GM23248 (cell line): ENCODE measurements around the gene UBE2C. TPM values are rescaled to one million over a fixed set of nuclear protein-coding genes. Genes with fewer than 3 reads are reported as not detected.

Source experiments
- DNase-seq: peaks from one replicate; pipeline ENCODE4 v3.0.0-alpha.2; 2015
- H2AFZ ChIP-seq: fragments of 200-600 bp; sonication (generic); 2 replicates; pipeline ENCODE4 v1.6.1; 2016; ENCODE audit warnings: antibody characterized with exemption
- H3F3A ChIP-seq: fragments of 200-600 bp; sonication (generic); 2 replicates; pipeline ENCODE4 v1.6.1; 2016; ENCODE audit warnings: mild to moderate bottlenecking, antibody characterized with exemption, mixed run types; ENCODE audit not compliant: insufficient read depth
- H3K27ac ChIP-seq: fragments of 200-600 bp; sonication (generic); 2 replicates; pipeline ENCODE4 v1.5.1; 2016; ENCODE audit warnings: mild to moderate bottlenecking
- H3K27me3 ChIP-seq: fragments of 200-600 bp; sonication (generic); replicated peaks from 2 replicates; pipeline ENCODE4 v1.6.1; 2016; ENCODE audit warnings: mild to moderate bottlenecking; ENCODE audit not compliant: insufficient read depth
- H3K36me3 ChIP-seq: fragments of 200-600 bp; sonication (generic); 2 replicates; pipeline ENCODE4 v1.6.1; 2016; ENCODE audit warnings: low read depth, mild to moderate bottlenecking
- H3K4me1 ChIP-seq: fragments of 200-600 bp; sonication (generic); 2 replicates; pipeline ENCODE4 v1.6.1; 2016; ENCODE audit warnings: mild to moderate bottlenecking; ENCODE audit not compliant: insufficient read depth
- H3K4me2 ChIP-seq: fragments of 200-600 bp; sonication (generic); one replicate; pipeline ENCODE4 v1.6.1; 2016; ENCODE audit warnings: mild to moderate bottlenecking; ENCODE audit not compliant: unreplicated experiment
- H3K4me3 ChIP-seq: fragments of 200-600 bp; sonication (generic); 2 replicates; pipeline ENCODE4 v1.5.1; 2016; ENCODE audit warnings: mild to moderate bottlenecking
- H3K79me2 ChIP-seq: fragments of 200-600 bp; sonication (generic); 2 replicates; pipeline ENCODE4 v1.6.1; 2016; ENCODE audit warnings: mild to moderate bottlenecking; ENCODE audit not compliant: insufficient read depth
- H3K9ac ChIP-seq: fragments of 200-600 bp; sonication (generic); 2 replicates; pipeline ENCODE4 v1.6.1; 2016; ENCODE audit warnings: mild to moderate bottlenecking
- H3K9me2 ChIP-seq: fragments of 200-600 bp; sonication (generic); 2 replicates; pipeline ENCODE4 v1.6.1; 2016; ENCODE audit warnings: mixed run types, mild to moderate bottlenecking, moderate library complexity; ENCODE audit not compliant: insufficient read depth
- H3K9me3 ChIP-seq: fragments of 200-600 bp; sonication (generic); one replicate; pipeline ENCODE4 v1.6.1; 2017; ENCODE audit warnings: low read depth
- H4K20me1 ChIP-seq: fragments of 200-600 bp; sonication (generic); 2 replicates; pipeline ENCODE4 v1.6.0; 2016; ENCODE audit not compliant: insufficient read depth
- EZH2 ChIP-seq: fragments of 200-600 bp; sonication (generic); IDR thresholded peaks from 2 replicates; pipeline ENCODE4 v1.6.1; 2018; ENCODE audit warnings: antibody characterized with exemption, mild to moderate bottlenecking; ENCODE audit not compliant: insufficient read depth, poor library complexity, severe bottlenecking
- EZH2phosphoT487 ChIP-seq: fragments of 200-600 bp; sonication (generic); IDR thresholded peaks from 2 replicates; pipeline ENCODE4 v1.6.1; 2018; ENCODE audit warnings: antibody characterized with exemption, moderate library complexity, mild to moderate bottlenecking, low read depth; ENCODE audit not compliant: insufficient read depth
- WGBS, 2 experiments: methylation state at CpG; one replicate each; pipeline ENCODE4 v1.1.6; 2015 to 2017; ENCODE audit warnings: low lambda C conversion rate in 2 of 2, low coverage in 1 of 2; ENCODE audit errors: missing lambda C conversion rate in 2 of 2; 5-methylcytosine and 5-hydroxymethylcytosine counted together
- in situ Hi-C: fragments of 300-500 bp; cut with MboI; formaldehyde crosslinking; loops from 2 replicates; pipeline ENCODE4 v1.15.0; 2020
- polyA plus RNA-seq: library from polyadenylated mRNA; unstranded; fragments of >200 nt; fragmentation: Nextera tagmentation; extraction: Ambion mirVana; gene quantifications from 2 replicates; pipeline ENCODE4 v1.2.1, GENCODE V29; 2016
- total RNA-seq: library from RNA; depleted of rRNA; stranded (reverse); fragments of >200 nt; shearing (Covaris generic); gene quantifications from 2 replicates; pipeline ENCODE4 v1.2.3, GENCODE V29; 2014

The UBE2C gene
- total and polyA plus RNA-seq, 2 experiments from 2014 or later: 33.8 to 69.2 TPM

DNA sequence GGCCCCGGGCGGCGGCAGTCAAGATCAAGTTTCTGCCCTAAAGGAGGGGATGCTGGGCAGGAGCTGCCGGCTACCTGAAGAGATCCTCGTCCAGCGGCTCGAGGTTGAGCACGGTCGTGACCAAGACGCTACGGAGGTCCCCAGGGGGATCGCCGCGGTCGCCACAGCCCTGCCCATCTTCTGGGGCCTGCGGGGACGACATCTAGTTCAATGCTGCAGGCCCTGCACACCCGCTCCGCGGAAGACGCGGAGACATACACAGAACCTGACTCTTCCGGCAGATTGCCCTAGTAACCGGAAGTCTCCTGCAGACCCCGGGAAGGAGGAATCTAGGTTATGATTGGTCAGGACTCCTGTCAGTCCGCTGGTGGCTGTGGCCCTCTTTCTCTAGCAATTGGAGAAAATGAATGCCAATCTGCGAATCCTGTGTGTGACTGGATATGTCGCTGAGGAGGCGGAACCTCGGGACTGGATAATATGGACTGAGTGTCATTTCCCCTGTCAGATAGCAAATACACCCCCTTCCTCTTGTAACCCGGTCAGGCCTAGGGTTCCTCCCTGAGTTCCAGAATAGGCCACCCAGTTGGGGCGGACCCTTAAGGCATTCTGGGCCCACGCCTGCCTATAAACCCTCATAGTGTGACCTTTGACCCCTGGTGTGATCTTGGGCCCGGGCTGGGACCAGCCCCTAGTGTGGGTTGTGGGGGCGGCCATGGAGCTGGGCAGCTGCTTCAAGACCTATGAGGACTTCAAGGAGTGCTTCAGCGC lies 44.9 kb downstream of the UBE2C start, which contains the start of the genes ACOT8 and ZSWIM3:
Gene ACOT8 (minus strand): TSS at position 279 of the 768 bp plus-strand sequence. CDS start 77 bp downstream, at position 202.
Gene ZSWIM3 (plus strand): TSS at position 501 of the 768 bp plus-strand sequence. CDS start 212 bp downstream, at position 713.
- DNase-seq: peak; percentile 99
- TF ChIP-seq EZH2phosphoT487 (no peak), EZH2 (no peak)
- 0 out of 2 replicates have a peak, but pooled peaks cover 2% of the 10 kb centered on the region for H3F3A ChIP-seq
- peak within 1 kb of the TSS; percentile 88 for H3K9ac ChIP-seq
- peak within 1 kb of the TSS; percentile 97 for H2AFZ ChIP-seq
- WGBS, 2 experiments: 1% methylated on average over 30 to 36 of the region's 36 CpGs
- peaks cover 18% of the 10 kb centered on the region; the same call in 1 of the 2 replicates for H3K4me1 ChIP-seq
- peak within 1 kb of the TSS; percentile 57 for H3K27ac ChIP-seq
- peak within 1 kb of the TSS; percentile 96 for H3K4me2 ChIP-seq
- H3K9me3 ChIP-seq: no peaks in the 10 kb centered on the region
- no peaks in the 10 kb centered on the region for H4K20me1 ChIP-seq
- peak within 1 kb of the TSS; percentile 99 for H3K4me3 ChIP-seq
- no peaks in the 10 kb centered on the region for H3K9me2 ChIP-seq
- in situ Hi-C loops: no loop called here
- H3K79me2 ChIP-seq: peaks cover 44% of the 10 kb centered on the region
- no peaks in the 10 kb centered on the region; the same call in 1 of the 2 replicates for H3K36me3 ChIP-seq
- no peaks in the 10 kb centered on the region for H3K27me3 ChIP-seq

- 13 to 38% methylated on average over 5 to 12 of the region's 13 CpGs for WGBS, 2 experiments
- Histone ChIP-seq H3K4me1 (peaks cover 18% of the 10 kb centered on the region; the same call in 1 of the 2 replicates), H3K4me3 (peak overlapping the region; percentile 99), H2AFZ (peak overlapping the region; percentile 97), H3K27me3 (no peaks in the 10 kb centered on the region), H3K9me3 (no peaks in the 10 kb centered on the region), H3K4me2 (peak overlapping the region; percentile 96), H3K9ac (peak overlapping the region; percentile 63), H3K79me2 (peaks cover 44% of the 10 kb centered on the region), H3K27ac (no peak overlapping the region), H3K9me2 (no peaks in the 10 kb centered on the region), H3F3A (no peaks in the 10 kb centered on the region), H3K36me3 (no peaks in the 10 kb centered on the region; the same call in 1 of the 2 replicates), H4K20me1 (no peaks in the 10 kb centered on the region)
- in situ Hi-C loops: no loop called here
- DNase-seq: peak; percentile 37
- TF ChIP-seq EZH2phosphoT487: no peak
- no peak for TF ChIP-seq EZH2
Observed at GRCh38 chr20:45857882-45858216, 45.4 kb downstream of the UBE2C start.

- H3K4me2 ChIP-seq: no peak overlapping the region
- in situ Hi-C loops: no loop called here
- H3K4me1 ChIP-seq: peaks cover 18% of the 10 kb centered on the region; the same call in 1 of the 2 replicates
- DNase-seq: no peak
- H3K9me3 ChIP-seq: no peaks in the 10 kb centered on the region
- H3K4me3 ChIP-seq: no peak overlapping the region
- H3K79me2 ChIP-seq: peaks cover 31% of the 10 kb centered on the region
- H3K9ac ChIP-seq: no peak overlapping the region
- no peak overlapping the region for H3K27ac ChIP-seq
- TF ChIP-seq EZH2phosphoT487 (no peak), EZH2 (no peak)
- H3F3A ChIP-seq: no peaks in the 10 kb centered on the region
- H3K9me2 ChIP-seq: no peaks in the 10 kb centered on the region
- 97 to 100% methylated on average over 5 of the region's 5 CpGs for whole genome bisulfite sequencing, 2 experiments
- H4K20me1 ChIP-seq: no peaks in the 10 kb centered on the region
- H3K27me3 ChIP-seq: no peaks in the 10 kb centered on the region
- no peak overlapping the region for H2AFZ ChIP-seq
- H3K36me3 ChIP-seq: no peaks in the 10 kb centered on the region
Observed at GRCh38 chr20:45859916-45860315, 47.5 kb downstream of the UBE2C start.

DNA sequence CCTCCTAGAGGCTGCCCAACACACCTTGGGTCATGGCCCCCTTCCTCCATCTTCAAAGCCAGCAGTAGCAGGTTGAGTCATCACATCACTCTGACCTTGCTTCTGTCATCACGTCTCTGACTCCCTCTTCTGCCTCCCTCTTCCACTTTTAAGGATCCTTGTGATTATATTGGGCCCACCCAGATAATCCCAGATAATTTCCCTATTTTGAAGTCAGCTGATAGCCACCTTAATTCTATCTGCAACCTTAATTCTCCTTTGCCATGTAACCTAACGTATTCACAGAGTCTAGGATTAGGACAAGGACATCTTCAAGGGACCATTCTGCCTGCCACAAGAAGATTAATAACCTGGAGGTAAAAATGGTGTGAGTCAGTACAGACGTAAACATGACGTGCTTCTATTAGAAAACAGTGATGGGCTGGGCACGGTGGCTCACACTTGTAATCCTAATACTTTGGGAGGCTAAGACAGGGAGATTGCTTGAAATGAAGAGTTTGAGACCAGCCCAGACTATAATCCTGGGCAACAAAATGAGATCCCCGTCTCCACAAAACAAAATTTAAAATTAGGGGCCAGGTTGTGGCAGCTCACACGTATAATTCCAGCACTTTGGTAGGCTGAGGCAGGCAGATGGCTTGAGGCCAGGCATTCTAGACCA lies 48.2 kb downstream of the UBE2C start:
- Histone ChIP-seq H3K4me3 (no peak overlapping the region), H3K27me3 (no peaks in the 10 kb centered on the region), H3K79me2 (peaks cover 24% of the 10 kb centered on the region), H3K27ac (no peak overlapping the region), H3K4me1 (peaks cover 18% of the 10 kb centered on the region; the same call in 1 of the 2 replicates), H3F3A (no peaks in the 10 kb centered on the region), H3K4me2 (no peak overlapping the region), H3K9me3 (no peaks in the 10 kb centered on the region), H4K20me1 (no peaks in the 10 kb centered on the region), H2AFZ (no peak overlapping the region), H3K9me2 (no peaks in the 10 kb centered on the region), H3K9ac (no peak overlapping the region), H3K36me3 (no peaks in the 10 kb centered on the region)
- 63 to 75% methylated on average over 7 of the region's 7 CpGs for WGBS, 2 experiments
- TF ChIP-seq EZH2 (no peak), EZH2phosphoT487 (no peak)
- DNase-seq: no peak
- in situ Hi-C loops: no loop called here
